ENCODE results near the gene ITGAE.
"Not testable (repeated sequence)": the region's sequence is repeated elsewhere in the genome, so short reads cannot be mapped to it uniquely, and the experiment has no call there.

ITGAE gene

GRCh38 chr17:3729881-3730280 lies 71.1 kb downstream of the ITGAE start:
- no peak for DNase-seq (ENCODE audit: low read depth)

GRCh38 chr17:3728099-3728498 lies 72.9 kb downstream of the ITGAE start:
- DNase-seq (ENCODE audit: low read depth): not testable (repeated sequence)

GRCh38 chr17:3727041-3727440 lies 73.9 kb downstream of the ITGAE start:
- DNase-seq (ENCODE audit: low read depth): no peak

GRCh38 chr17:3724378-3725077 lies 76.5 kb downstream of the ITGAE start:
- no peak for DNase-seq (ENCODE audit: low read depth)

- peak; percentile 45 for DNase-seq (ENCODE audit: low read depth)
Measured at GRCh38 chr17:3723556-3724377, 77.2 kb downstream of the ITGAE start, which contains the start of gene HASPIN. HASPIN (plus strand) TSS chr17:3723903; CDS start chr17:3723936, 33 bp downstream.

GRCh38 chr17:3723188-3723555 lies 77.8 kb downstream of the ITGAE start:
- DNase-seq (ENCODE audit: low read depth): no peak

- no peak for DNase-seq (ENCODE audit: low read depth)
Measured at GRCh38 chr17:3722716-3723115, 78.3 kb downstream of the ITGAE start.

- no peak for DNase-seq (ENCODE audit: low read depth)
Measured at GRCh38 chr17:3719265-3719664, 81.7 kb downstream of the ITGAE start.

- DNase-seq (ENCODE audit: low read depth): no peak
Measured at GRCh38 chr17:3718201-3718600, 82.8 kb downstream of the ITGAE start.

GRCh38 chr17:3715296-3715695 lies 85.7 kb downstream of the ITGAE start:
- DNase-seq (ENCODE audit: low read depth): no peak

- DNase-seq (ENCODE audit: low read depth): no peak
Measured at GRCh38 chr17:3712811-3713463, 88.1 kb downstream of the ITGAE start.

- DNase-seq (ENCODE audit: low read depth): no peak
Measured at GRCh38 chr17:3710951-3711383, 90.0 kb downstream of the ITGAE start.

GRCh38 chr17:3708366-3708765 lies 92.6 kb downstream of the ITGAE start:
- no peak for DNase-seq (ENCODE audit: low read depth)

GRCh38 chr17:3705718-3705984 lies 95.3 kb downstream of the ITGAE start:
- not testable (repeated sequence) for DNase-seq (ENCODE audit: low read depth)

- no peak for DNase-seq (ENCODE audit: low read depth)
Measured at GRCh38 chr17:3704931-3705717, 95.9 kb downstream of the ITGAE start.

GRCh38 chr17:3702041-3702539 lies 98.9 kb downstream of the ITGAE start:
- not testable (repeated sequence) for DNase-seq (ENCODE audit: low read depth)

GRCh38 chr17:3699951-3700350 lies 101.0 kb downstream of the ITGAE start:
- no peak for DNase-seq (ENCODE audit: low read depth)

GRCh38 chr17:3698139-3698538 lies 102.8 kb downstream of the ITGAE start:
- no peak for DNase-seq (ENCODE audit: low read depth)

GRCh38 chr17:3697103-3697476 lies 103.9 kb downstream of the ITGAE start:
- no peak for DNase-seq (ENCODE audit: low read depth)

GRCh38 chr17:3695723-3696411 lies 105.1 kb downstream of the ITGAE start, which contains the start of gene P2RX5:
P2RX5 (minus strand) TSS chr17:3696155; CDS start chr17:3696005, 150 bp downstream.
- no peak for DNase-seq (ENCODE audit: low read depth)

- DNase-seq (ENCODE audit: low read depth): no peak
Measured at GRCh38 chr17:3695129-3695722, 105.8 kb downstream of the ITGAE start.

Data from CMK (cell line).